KOPT-K1 (cell line): Measurements from ENCODE around the gene LRRC47.
"Not testable (repeated sequence)": the region's sequence is repeated elsewhere in the genome, so short reads cannot be mapped to it uniquely, and the experiment has no call there.

Source experiments
- H3K27ac ChIP-seq: fragments of 200-600 bp; sonication (generic); 2 replicates; pipeline ENCODE4 v1.5.1; 2016; ENCODE audit warnings: antibody characterized with exemption, mild to moderate bottlenecking, low read depth, low read length; ENCODE audit not compliant: poor library complexity, severe bottlenecking
- H3K36me3 ChIP-seq: fragments of 200-600 bp; sonication (generic); 2 replicates; pipeline ENCODE4 v1.5.1; 2017; ENCODE audit warnings: antibody characterized with exemption, mild to moderate bottlenecking, low read length, moderate library complexity; ENCODE audit not compliant: insufficient read depth
- H3K9me3 ChIP-seq: fragments of 200-600 bp; sonication (generic); 2 replicates; pipeline ENCODE4 v1.5.1; 2017; ENCODE audit warnings: antibody characterized with exemption, low read length, mild to moderate bottlenecking; ENCODE audit not compliant: insufficient read depth, poor library complexity, severe bottlenecking

The LRRC47 gene

DNA sequence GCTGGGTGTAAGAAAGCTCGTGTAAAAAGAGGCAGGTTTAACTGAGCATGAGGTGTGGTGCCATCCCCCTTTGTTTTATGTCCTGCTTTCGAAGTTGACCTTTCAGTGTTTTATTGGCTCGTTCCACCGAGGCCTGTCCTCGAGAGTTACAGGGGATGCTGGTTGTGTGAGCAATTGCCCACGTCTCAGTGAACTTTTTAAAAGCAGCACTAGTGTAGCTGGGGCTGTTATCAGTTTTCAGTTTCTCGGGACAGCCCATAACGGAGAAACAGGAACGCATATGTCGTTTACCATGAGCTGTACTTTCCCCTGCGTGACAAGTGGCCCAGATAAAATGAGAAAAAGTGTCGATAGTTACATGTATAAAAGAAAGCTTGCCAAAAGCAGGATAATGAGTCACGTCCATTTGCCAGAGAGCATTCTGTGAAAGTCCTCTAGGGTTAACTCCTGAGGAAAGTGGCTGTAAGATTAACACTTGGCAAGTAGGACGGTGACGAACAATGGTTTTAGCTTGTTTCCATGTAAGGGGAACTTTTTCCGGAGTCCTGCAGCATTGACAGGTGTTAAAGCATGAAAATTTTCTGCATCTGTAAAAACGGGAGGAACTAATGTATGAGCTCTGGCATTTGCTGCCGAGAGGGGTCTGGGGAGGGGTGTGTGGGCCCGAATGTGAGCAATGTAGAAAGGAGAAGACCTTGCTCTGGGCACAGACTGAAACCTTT, 7.8 kb upstream of the LRRC47 start:
- H3K36me3 ChIP-seq: no peaks in the 10 kb centered on the region
- H3K9me3 ChIP-seq: peaks cover 7% of the 10 kb centered on the region
- H3K27ac ChIP-seq: no peak overlapping the region

GRCh38 chr1:3800795-3801194, 4.5 kb upstream of the LRRC47 start:
- not testable (repeated sequence) for H3K9me3 ChIP-seq, H3K27ac ChIP-seq, H3K36me3 ChIP-seq

DNA sequence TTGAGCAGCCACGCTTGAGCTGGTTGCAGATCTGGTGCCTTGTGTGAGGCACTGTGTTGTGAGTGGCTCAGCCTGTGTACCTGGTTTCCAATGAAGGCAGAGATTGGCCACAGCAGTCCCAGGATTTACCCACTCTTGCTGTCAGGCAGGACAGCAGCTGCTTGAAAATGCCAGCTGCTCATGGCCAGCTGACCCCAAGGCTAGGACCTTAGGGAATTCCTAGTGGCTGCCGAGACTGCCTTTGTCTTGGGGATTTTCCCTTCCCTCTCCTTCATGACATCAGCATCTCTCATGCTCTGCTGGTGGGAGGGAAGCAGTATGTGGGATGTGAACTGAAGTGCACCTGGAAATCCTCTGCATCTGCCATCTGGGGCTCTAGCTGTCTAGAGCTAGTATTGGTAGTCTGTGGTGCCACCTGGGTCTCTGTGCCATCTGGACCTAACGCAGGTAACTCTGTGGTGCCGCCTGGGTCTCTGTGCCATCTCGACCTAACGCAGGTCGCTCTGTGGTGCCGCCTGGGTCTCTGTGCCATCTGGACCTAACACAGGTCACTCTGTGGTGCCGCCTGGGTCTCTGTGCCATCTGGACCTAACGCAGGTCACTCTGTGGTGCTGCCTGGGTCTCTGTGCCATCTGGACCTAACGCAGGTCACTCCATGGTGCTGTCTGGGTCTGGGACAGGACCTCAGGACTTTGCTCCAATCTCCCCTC, 3.8 kb upstream of the LRRC47 start:
- Histone ChIP-seq H3K27ac (no peak overlapping the region), H3K9me3 (peaks cover 7% of the 10 kb centered on the region), H3K36me3 (no peaks in the 10 kb centered on the region)

DNA sequence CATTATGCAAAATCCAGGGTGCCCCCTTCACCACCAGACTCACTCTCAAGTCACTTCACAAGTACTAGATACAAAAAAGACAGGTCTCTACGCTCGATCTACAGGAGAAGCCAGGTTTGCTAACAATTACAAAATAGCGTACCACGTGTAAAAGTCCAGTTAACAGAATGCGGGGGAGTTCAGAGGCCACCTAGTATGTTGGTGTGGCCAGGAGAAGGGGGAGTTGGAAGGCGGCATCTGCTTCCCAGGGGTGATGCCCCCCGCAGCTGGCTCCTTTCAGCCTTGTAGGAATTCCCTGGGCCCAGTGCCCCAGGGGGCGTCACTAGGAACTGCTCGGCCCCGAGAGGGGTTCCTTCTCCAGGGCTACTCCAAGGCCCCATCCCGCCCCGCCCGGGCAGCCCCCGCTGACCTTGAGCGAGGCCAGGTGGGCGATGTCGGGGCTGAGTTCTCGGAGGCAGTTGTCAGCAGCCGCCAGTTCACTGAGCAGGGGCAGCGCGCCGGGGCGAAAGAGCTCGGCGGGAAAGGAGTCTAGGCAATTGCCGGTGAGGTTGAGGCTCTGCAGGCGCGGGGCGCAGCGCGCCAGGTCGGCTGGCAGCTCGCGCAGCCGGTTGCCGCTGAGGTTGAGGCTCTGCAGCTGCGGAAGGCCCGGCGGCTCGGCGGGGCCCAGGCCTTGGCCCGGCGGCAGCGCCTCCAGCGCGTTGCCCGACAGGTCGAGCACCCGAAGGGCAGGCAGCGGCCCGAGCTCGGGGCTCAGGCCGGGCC, 664 bp downstream of the LRRC47 start:
- H3K27ac ChIP-seq: peak overlapping the region; percentile 63
- H3K36me3 ChIP-seq: peaks cover 29% of the 10 kb centered on the region
- H3K9me3 ChIP-seq: no peaks in the 10 kb centered on the region

- H3K27ac ChIP-seq: no peak overlapping the region
- peaks cover 75% of the 10 kb centered on the region for H3K36me3 ChIP-seq
- H3K9me3 ChIP-seq: no peaks in the 10 kb centered on the region
Measured at GRCh38 chr1:3790952-3791351, 5.3 kb downstream of the LRRC47 start.

DNA sequence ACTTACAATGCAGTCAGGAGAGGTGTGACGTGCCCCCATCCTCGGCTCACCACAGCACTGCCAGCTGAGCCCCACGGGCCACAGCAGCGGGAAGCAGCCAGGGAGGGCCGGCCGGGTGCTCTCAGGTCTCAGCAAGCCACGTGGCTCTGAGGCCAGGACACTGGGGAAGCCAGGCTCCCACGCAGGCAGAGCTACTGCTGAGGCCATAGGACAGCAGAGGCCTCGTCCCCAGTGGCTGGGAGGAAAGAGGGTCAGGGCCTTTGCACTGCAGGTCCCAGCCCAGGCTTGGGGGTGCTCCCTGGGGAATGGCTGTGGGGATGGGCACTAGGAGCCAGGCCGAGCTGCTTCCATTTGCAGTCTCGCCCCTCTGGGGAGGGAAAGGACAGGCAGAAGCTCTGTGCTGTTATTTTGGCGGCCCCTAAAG, 5.8 kb downstream of the LRRC47 start:
- Histone ChIP-seq H3K27ac (no peak overlapping the region), H3K36me3 (peaks cover 80% of the 10 kb centered on the region), H3K9me3 (no peaks in the 10 kb centered on the region)

DNA sequence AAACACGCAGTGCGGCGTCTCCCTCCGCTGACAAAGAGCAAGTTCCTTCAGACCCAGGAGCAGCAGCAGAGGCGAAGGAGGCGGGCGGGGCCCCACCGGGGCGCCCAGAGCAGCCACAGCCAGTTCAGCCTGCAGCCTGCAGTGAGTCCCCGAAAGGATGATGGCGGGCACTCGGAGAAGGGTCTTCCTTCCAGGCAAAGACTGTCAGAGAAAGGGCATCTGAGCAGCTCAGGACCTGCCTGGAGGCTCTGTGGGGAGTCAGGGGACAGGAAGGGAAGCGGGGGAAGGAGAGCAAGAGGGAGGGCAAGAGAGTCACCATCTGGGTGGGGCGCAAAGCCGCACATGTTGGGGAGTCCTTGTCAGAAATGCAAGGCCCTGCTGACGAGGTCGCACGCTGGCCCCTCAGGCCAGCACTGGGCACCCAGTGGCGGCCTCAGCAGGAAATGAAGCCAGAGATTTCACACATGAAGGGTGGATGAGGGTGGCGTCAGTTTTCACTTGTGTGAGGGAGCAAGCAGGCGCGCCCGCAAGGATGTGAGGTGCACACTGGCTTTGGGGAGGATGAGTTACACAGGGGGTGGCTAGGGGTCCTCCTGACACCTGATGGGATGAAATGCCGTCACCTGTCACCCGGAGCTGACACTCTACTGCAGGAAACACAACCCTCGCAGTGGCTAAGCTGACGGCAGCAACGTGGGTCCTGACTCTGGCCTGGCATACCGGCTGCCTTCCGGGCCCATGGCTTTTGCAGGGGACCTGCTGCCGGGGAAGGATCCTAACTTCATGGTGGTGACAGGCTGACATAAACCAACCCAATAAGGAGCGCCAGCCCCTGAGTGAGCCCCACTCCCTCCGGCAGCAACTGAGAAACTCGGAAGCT, 6.6 kb downstream of the LRRC47 start:
- H3K27ac ChIP-seq: no peak overlapping the region
- peaks cover 88% of the 10 kb centered on the region for H3K36me3 ChIP-seq
- H3K9me3 ChIP-seq: no peaks in the 10 kb centered on the region

- peaks cover 91% of the 10 kb centered on the region for H3K36me3 ChIP-seq
- no peak overlapping the region for H3K27ac ChIP-seq
- no peaks in the 10 kb centered on the region for H3K9me3 ChIP-seq
Measured at GRCh38 chr1:3788756-3789420, 7.4 kb downstream of the LRRC47 start.

DNA sequence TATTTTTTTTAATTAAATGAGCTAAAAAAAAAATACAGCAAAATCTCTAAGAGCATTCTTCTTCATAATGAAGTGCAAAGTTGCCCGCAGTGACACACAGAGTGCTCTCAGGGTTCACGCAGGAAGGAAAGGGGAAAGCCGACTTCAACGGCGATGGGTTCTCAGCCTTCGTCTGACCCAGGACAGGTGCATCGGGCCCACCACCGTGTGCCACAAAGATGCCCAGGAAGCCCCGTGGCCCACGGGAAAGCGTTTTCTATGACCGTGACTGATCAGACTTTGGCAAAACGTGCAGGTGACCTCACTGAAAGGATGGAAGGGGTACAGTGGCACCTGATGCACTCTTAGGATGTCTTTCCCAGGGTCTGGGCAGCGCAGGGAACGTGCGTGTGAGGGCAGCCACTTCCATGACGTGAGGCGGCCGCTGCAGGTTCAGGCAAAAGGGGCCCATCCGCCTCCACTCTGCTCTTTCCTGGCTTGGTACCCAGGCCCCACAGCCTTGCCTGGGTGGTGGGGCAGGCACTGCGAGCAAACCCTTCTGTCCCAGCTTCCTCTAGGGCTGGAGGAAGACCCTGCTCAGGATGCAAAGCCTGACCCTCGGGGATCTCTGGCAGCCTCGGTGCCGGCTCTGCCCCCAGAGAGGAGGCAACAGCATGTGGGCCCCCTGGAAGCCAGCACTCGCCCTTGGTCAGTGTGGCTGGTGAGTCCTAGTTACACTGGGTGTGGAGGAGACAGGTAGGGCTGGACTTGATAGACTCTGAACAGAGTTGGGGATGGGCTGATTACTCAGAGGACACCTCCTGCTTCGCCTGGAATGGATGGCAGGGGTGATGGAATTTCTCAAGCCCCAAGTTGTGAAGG, 8.3 kb downstream of the LRRC47 start:
- Histone ChIP-seq H3K9me3 (no peaks in the 10 kb centered on the region), H3K27ac (no peak overlapping the region), H3K36me3 (peaks cover 91% of the 10 kb centered on the region)

- Histone ChIP-seq H3K9me3 (no peaks in the 10 kb centered on the region), H3K27ac (no peak overlapping the region), H3K36me3 (peaks cover 91% of the 10 kb centered on the region)
Measured at GRCh38 chr1:3787349-3787715, 9.0 kb downstream of the LRRC47 start.

DNA sequence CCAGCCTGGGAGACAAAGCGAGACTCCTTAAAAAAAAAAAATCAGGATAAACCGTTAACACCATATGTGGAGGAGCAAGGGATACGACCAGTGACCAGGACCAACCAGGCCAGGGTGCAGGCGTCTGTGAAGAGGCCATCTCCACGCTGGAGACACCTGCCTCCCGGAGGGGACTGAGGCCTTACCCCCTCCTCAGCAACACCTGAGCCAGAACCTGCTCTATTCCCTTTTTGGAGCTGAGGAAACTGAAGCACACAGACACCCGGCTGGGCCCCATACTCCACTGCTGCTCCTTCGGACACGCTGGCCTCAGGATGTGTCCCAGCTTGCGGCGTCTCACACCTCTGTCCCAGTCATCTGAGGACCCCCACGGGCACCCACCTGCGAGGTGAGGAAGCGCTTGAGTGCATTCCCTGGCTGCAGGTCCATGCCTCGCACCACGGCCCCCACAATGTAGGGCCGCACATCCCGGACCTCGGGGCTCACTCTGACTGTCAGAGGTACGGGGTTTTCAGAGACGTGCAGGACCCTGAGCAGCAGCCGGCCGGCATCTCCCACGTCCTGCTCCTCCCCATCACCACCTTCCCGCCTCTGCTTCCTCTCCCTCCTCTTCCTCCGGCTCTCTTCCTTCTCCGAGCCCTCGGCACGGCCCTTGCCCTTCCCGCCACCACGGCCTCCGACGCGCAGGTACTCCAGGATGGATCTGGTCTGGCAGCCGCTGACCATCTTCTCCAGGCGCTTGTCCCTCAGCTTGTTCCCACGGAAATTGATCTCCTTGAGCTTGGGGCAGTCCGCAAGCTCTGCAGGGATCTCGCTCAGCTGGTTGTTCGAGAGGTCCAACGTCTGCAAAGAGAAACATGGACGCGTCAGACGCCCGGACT, 9.6 kb downstream of the LRRC47 start:
- Histone ChIP-seq H3K9me3 (no peaks in the 10 kb centered on the region), H3K27ac (no peak overlapping the region), H3K36me3 (peaks cover 91% of the 10 kb centered on the region)

- H3K36me3 ChIP-seq: peaks cover 99% of the 10 kb centered on the region
Measured at GRCh38 chr1:3785456-3786157, 10.7 kb downstream of the LRRC47 start.

More at GRCh38 chr1:3785456-3786157, 10.7 kb downstream of the LRRC47 start:
- H3K9me3 ChIP-seq: no peaks in the 10 kb centered on the region
- H3K27ac ChIP-seq: no peak overlapping the region
